Stimulated activated CD8-positive, alpha-beta memory T cell treated with anti-CD3 and anti-CD28 coated beads, Interleukin-4, amount 100 ng/mL, for 4 hours (primary cell): ENCODE measurements around the gene ORAI2.

Source experiments
- DNase-seq, 2 donors: peaks; one replicate each; pipeline ENCODE4 v3.0.0-alpha.2; 2020; ENCODE audit warnings: low read depth in 2 of 2, low spot score in 1 of 2

ORAI2 gene

DNA sequence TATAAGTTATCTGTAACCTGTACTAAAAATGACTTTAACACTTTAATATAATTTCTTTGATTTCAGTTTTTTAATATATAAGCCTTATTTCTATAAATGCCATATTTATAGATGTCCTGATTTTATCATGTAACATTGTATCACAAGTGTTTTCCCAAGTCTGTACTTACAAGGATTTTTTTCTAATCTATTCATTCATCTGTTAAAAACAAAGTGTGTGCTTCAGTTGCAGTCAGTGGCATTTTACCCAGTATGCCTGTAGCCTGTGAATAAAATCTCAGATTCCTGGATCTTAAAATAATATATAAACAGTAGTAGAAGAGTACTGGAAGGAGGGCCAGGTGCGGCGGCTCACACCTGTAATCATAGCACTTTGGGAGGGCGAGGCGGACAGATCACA is 19.8 kb upstream of the ORAI2 start:
- DNase-seq = no peak

DNA sequence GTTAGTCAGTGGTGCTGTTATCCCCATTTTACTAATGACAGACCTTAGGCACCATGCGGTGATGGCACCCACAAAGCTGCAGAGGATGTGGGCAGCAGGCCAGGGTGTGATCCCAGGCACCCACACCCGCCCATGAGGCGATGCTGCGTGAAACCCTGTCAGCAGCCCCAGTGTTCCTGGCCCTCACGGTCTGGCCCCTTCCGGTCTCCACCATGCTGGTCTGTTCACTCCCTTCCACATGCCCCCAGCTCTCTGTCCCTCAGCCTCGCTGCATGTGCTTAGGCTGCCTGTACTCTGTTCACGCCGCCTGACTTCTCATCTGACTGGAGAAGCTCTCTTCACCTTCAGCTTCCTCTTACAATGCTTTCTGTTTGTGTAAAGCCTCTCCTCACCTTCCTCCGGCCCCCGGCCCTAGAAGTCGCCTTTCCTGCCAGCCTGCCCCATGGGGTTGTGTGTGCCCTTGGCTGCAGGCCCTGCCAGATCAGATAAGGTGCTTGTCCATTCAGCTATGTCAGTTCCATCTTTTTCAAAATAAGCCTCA is 17.6 kb upstream of the ORAI2 start:
- no peak for DNase-seq

GRCh38 chr7:102416406-102416805 is 17.0 kb upstream of the ORAI2 start:
- no peak for DNase-seq

DNA sequence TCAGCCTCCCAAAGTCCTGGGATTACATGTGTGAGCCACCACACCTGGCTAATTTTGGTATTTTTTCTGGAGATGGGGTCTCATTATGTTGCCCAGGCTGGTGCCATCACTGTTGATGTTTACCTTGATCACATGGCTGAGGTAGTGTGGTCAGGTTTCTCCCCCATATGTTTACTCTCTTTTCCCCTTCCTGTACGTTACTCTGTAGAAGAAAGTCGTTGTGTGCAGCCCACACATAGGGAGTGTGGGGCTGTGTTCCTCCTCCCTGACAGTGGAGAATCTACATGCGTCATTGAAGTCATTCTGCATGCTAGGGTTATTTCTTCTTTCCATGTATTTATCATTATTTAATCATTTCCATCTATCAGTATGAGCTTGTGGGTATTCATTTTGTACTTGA is 16.3 kb upstream of the ORAI2 start:
- no peak for DNase-seq

DNA sequence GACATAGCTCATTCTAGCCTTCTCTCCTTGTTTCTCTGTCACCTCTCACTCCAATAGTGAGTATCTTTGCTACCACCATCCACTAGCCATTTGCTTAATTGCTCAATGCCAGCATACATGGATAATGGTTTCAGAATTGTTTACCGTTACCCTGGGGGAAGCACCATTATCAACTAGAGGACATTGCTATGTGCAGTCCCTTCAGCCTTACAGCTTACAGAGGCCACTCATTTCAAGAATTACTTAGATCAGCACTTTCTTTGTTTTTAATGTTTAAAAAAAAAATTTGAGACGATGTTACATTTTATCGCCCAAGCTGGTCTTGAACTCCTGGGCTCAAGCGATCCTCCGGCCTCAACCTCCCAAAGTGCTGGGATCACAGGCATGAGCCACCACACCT is 14.8 kb upstream of the ORAI2 start:
- no peak for DNase-seq

GRCh38 chr7:102421706-102422240 is 11.6 kb upstream of the ORAI2 start:
- no peak for DNase-seq

GRCh38 chr7:102424129-102424551 is 9.2 kb upstream of the ORAI2 start:
- DNase-seq = no peak

GRCh38 chr7:102424787-102425218 is 8.6 kb upstream of the ORAI2 start:
- no peak for DNase-seq

- DNase-seq = peak; percentile 69 to 74
These were observed 7.6 kb upstream of the ORAI2 start for GRCh38 chr7:102425639-102426267.

DNA sequence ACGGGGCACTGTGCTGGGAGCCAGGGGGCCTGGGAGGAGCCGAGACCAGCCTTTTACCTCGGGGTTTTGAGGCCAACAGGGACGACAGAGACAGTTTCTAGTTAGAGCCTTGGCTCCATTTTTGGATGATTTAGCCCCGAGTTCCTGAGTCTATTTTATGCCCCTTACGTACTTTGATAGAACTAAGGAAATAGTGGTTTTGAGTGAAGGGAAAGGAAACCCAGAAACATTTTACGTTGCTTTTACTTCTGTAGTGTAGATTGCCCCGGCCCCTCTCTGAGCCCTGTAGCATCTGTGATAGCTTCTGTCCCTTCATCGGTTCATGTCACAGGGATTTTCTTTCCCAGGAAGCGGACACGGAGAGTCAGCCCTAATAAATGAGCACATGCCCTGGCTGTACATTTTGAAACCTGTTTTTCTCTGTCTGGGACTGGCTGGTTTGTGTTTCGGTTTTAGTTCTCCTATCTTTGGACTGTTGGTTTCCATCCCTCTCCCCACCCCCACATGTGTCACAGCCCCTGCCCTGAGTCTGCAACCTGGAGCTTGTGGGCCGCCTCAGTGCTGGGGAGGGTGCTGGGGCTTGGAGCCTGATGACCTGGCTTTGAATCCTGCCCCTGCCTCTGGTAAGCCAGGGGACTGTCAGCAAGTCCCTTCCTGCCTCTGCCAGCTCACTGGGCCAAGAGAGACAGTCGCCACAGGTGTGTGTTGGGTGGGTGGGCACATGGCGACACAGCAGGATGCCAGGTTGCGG is 6.9 kb upstream of the ORAI2 start:
- peak; percentile 57 to 70 for DNase-seq

- no peak for DNase-seq
These were observed 6.4 kb upstream of the ORAI2 start for GRCh38 chr7:102427019-102427405.

GRCh38 chr7:102429141-102429899 is 4.1 kb upstream of the ORAI2 start:
- DNase-seq = no peak

DNA sequence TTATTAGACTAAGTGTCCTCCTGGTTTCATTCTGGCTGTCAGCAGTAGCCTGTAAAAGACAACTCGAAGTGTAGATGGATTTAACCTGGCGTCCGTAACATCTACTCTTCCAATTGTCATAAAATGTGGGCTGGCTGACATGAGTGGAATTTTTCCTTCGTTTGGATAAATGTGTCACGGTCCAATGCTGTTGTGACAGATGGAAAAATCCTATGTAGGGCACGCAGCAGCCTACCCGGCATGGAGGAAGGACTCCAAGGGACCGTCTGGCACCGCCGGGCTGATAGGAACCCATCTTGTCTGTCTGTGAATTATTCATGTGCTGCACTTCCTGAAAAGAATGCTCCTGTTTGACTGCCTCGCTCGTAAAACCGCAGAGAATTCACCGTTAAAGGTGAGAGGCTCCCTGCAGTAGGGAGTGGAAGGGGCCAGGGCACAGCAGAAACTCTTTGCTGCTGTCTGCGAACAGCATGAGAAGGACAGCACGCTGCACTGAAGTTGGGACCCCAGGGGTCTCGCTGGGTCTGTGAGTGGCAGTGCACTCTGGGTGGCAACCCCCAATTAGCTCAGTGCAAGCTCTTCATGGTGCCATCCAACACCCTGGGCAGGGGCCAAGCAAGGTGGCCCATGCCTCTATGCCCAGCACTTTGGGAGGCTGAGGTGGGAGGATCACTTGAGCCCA is 1.6 kb upstream of the ORAI2 start:
- DNase-seq = peak in 1 of 2 donors; percentile 44

GRCh38 chr7:102432442-102433218 is 745 bp upstream of the ORAI2 start:
- DNase-seq = no peak

GRCh38 chr7:102434039-102434486 is 688 bp downstream of the ORAI2 start:
- DNase-seq = no peak

DNA sequence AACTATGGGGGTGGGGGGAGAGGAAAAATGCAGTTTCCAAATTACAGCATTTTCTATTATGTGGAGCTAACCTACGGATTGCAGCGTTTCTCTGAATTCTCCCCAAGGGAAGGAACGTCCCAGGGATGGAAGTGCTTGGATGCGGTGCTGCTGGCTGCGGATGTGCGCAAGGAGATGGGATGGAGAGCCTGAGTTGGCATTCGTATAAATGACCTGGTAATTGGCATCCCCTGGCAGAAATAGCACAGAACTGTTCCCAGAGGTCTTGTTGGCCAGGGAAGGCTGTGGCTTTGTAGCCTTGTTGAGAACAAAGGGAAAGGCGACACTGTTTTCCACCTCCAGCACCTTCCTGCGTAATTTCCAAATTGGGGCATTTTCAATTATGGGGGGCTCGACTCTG is 2.7 kb downstream of the ORAI2 start:
- DNase-seq = no peak

GRCh38 chr7:102439963-102440795 is 6.8 kb downstream of the ORAI2 start:
- no peak for DNase-seq

GRCh38 chr7:102444961-102445673 is 11.7 kb downstream of the ORAI2 start:
- DNase-seq = no peak

DNA sequence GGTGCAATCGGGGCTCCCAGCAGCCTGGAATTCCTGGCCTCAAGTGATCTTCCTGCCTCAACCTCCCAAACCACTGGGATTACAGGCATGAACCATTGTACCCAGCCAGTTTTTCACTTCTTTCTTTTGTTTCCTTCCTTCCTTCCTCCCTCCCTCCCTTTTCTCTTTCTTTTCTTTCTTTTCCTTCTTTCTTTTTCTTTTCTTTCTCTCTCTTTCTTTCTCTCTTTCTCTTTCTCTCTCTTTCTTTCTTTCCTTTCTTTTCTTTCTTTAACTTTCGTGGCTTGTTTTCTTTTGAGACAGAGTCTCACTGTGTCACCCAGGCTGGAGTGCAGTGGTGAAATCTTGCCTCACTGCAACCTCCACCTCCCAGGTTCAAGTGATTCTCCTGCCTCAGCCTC is 12.3 kb downstream of the ORAI2 start:
- DNase-seq = no peak
